Heart left ventricle (tissue), 16 donors: ENCODE results near the gene VGLL4. TPM values are rescaled to one million over a fixed set of nuclear protein-coding genes. Genes with fewer than 3 reads are reported as not detected.

Experiments used
- ATAC-seq, 4 donors: fragments of 200-7000 bp; cut with Tn5 transposase; one replicate each; pipeline ENCODE4 v1.9.1; 2020 to 2022; ENCODE audit warnings: moderate library complexity in 4 of 4, mild to moderate bottlenecking in 3 of 4, moderate number of reproducible peaks in 1 of 4
- DNase-seq, 5 donors: peaks; one replicate each; pipeline ENCODE4 v3.0.0-alpha.2; 2020
- H3K27ac ChIP-seq, 12 donors: fragments of 200-600 bp; sonication (generic) in 4 of 12; one replicate each; pipeline versions ENCODE4 v1.5.0 to v1.8.0; 2016 to 2022; ENCODE audit warnings: mild to moderate bottlenecking in 2 of 12
- H3K27me3 ChIP-seq, 9 donors: fragments of 200-600 bp; sonication (generic) in 2 of 9; one replicate each; pipeline versions ENCODE4 v1.5.1 to v1.8.0; 2016 to 2022; ENCODE audit warnings: mild to moderate bottlenecking in 3 of 9
- H3K36me3 ChIP-seq, 9 donors: fragments of 200-600 bp; sonication (generic) in 2 of 9; one replicate each; pipeline versions ENCODE4 v1.5.0 to v1.8.0; 2018 to 2022; ENCODE audit warnings: mild to moderate bottlenecking in 2 of 9
- H3K4me1 ChIP-seq, 12 donors: fragments of 200-600 bp; sonication (generic) in 4 of 12; one replicate each; pipeline versions ENCODE4 v1.5.0 to v1.8.0; 2016 to 2022; ENCODE audit warnings: mild to moderate bottlenecking in 3 of 12
- H3K4me3 ChIP-seq, 12 donors: fragments of 200-600 bp; sonication (generic) in 4 of 12; one replicate each; pipeline versions ENCODE4 v1.5.0 to v1.8.0; 2017 to 2022; ENCODE audit warnings: mild to moderate bottlenecking in 9 of 12, moderate library complexity in 4 of 12
- H3K9me3 ChIP-seq, 12 donors: fragments of 200-600 bp; sonication (generic) in 4 of 12; one replicate each; pipeline versions ENCODE4 v1.5.0 to v1.8.0; 2016 to 2022; ENCODE audit warnings: mild to moderate bottlenecking in 1 of 12
- CTCF ChIP-seq, 12 donors: fragments of 200-600 bp; sonication (generic) in 4 of 12; IDR thresholded peaks; one replicate each; pipeline versions ENCODE4 v1.5.0 to v1.8.0; 2018 to 2022; ENCODE audit warnings: antibody characterized with exemption in 12 of 12, mild to moderate bottlenecking in 5 of 12
- POLR2A ChIP-seq, 2 donors: fragments of 450-650 bp; IDR thresholded peaks; one replicate each; pipeline ENCODE4 v1.6.1; 2017; ENCODE audit warnings: antibody characterized with exemption in 2 of 2, mild to moderate bottlenecking in 2 of 2, moderate library complexity in 2 of 2
- WGBS, 4 donors: extraction: QIAGEN DNeasy Blood & Tissue Kit in 2 of 4; methylation state at CpG; one replicate each; pipeline versions ENCODE4 v1.1.5 to v1.1.7; 2013 to 2018; 5-methylcytosine and 5-hydroxymethylcytosine counted together
- intact Hi-C, 10 donors: fragments of 100-400 bp; cut with DNase I; formaldehyde crosslinking; loops; one replicate each; pipeline versions ENCODE4 v1.11.1 to v1.14.2; 2022
- polyA plus RNA-seq, 2 donors: library from polyadenylated mRNA; stranded (reverse); fragments of 200-250 nt; gene quantifications; one replicate each; pipeline ENCODE4 v1.2.3, GENCODE V29; 2013
- total RNA-seq, 9 donors: library from RNA; depleted of rRNA in 2 of 9; stranded (reverse); fragments of >200 nt in 2 of 9; fragmentation: NEBNext Ultra II Directional in 3 of 9; extraction: Animal tissue kit (Norgen Biotek cat#: 25700) in 3 of 9; gene quantifications; one replicate each; pipeline versions ENCODE4 v1.1.0 to v1.2.4, GENCODE V29; 2016 to 2023
- donor health status: ischemic (EF 13 %, LVEDD 7.1; RV severe dilation, severe dysfunction).
- donor health status: healthy with polysubstance abuse.
- donor health status: DM: no; HTN: yes; CAD: no.
- donor health status: DM: no; HTN: no; CAD: no.
- donor health status: ischemic (EF 25% LVEDD 6.9; RV normal size, moderate dysfunction).
- donor health status: ischemic (EF 25% LVEDD 5.7; RV mildly dilated, moderate dysfunction).
- donor health status: healthy.
- donor health status: DM: yes; HTN: yes; CAD: no.
- donor health status: ischemic (EF 35%, LVEDD 5.7; RV mildly dilated, moderate dysfunction).
- donor health status: nonischemic (EF 11% LVEDD 7.7; RV severe dilation, severe dysfunction).
- donor health status: DM: yes; HTN: yes; CAD: no.
- donor health status: PGD.
- donor health status: ischemic (EF 29% LVEDD 5.4; RV normal size, mild dysfunction).
- donor health status: nonischemic (EF 23%, LVEDD 6.1; RV moderate dilation, normal function).

Gene VGLL4
- total and polyA plus RNA-seq, 11 donors = 24.0 to 40.4 (median 27.0) TPM

- no peak overlapping the region for H3K27ac ChIP-seq
- H3K27me3 ChIP-seq = no peaks in the 10 kb centered on the region
- no peak overlapping the region for H3K4me3 ChIP-seq
- H3K36me3 ChIP-seq = no peaks in the 10 kb centered on the region
- no peak for DNase-seq
- peak in 1 of 4 donors; percentile 21 for ATAC-seq
- 71 to 78% (median 72%) methylated on average over 11 of the region's 11 CpGs for WGBS, 4 donors
- no peaks in the 10 kb centered on the region for H3K9me3 ChIP-seq
- intact Hi-C loops = loop anchor here in 3 of 10 donors (2.0 to 10.0 kb wide), 4 partner anchors 151 to 275 kb away; no protein-coding TSS in a partner anchor
- TF ChIP-seq POLR2A (IDR thresholded peaks at IDR 0.05) (no peak), CTCF (IDR thresholded peaks at IDR 0.05) (no peak)
- peaks cover 0 to 14% (median 4%) of the 10 kb centered on the region in 12 donors for H3K4me1 ChIP-seq
These were observed 9.8 kb upstream of the VGLL4 start for GRCh38 chr3:11653298-11654055.

GRCh38 chr3:11651900-11652299 is 8.2 kb upstream of the VGLL4 start:
- no peaks in the 10 kb centered on the region for H3K9me3 ChIP-seq
- no peaks in the 10 kb centered on the region for H3K36me3 ChIP-seq
- peaks cover 0 to 4% (median 0%) of the 10 kb centered on the region in 12 donors for H3K4me1 ChIP-seq
- ATAC-seq = no peak
- H3K27ac ChIP-seq = no peak overlapping the region
- WGBS, 4 donors = 17 to 26% (median 21%) methylated on average over 2 of the region's 2 CpGs
- H3K27me3 ChIP-seq = no peaks in the 10 kb centered on the region
- DNase-seq = no peak
- intact Hi-C loops = loop anchor here in 9 of 10 donors (1.0 to 10.0 kb wide), 6 partner anchors 153 to 273 kb away; no protein-coding TSS in a partner anchor
- no peak overlapping the region for H3K4me3 ChIP-seq
- no peak for TF ChIP-seq POLR2A (IDR thresholded peaks at IDR 0.05)
- TF ChIP-seq CTCF (IDR thresholded peaks at IDR 0.05) = peak; percentile 45 to 76 (median 56)

GRCh38 chr3:11651477-11651876 is 7.8 kb upstream of the VGLL4 start:
- Histone ChIP-seq H3K4me1 (peaks cover 0 to 3% (median 0%) of the 10 kb centered on the region in 12 donors), H3K36me3 (no peaks in the 10 kb centered on the region), H3K4me3 (no peak overlapping the region), H3K27me3 (no peaks in the 10 kb centered on the region), H3K27ac (no peak overlapping the region), H3K9me3 (no peaks in the 10 kb centered on the region)
- intact Hi-C loops = loop anchor here in 6 of 10 donors (1.0 to 10.0 kb wide), 6 partner anchors 153 to 273 kb away; no protein-coding TSS in a partner anchor
- DNase-seq (no peak), ATAC-seq (no peak)
- TF ChIP-seq CTCF (IDR thresholded peaks at IDR 0.05) = no peak
- TF ChIP-seq POLR2A (IDR thresholded peaks at IDR 0.05) = no peak
- WGBS, 4 donors = 74 to 77% (median 76%) methylated on average over 4 of the region's 4 CpGs

- no peaks in the 10 kb centered on the region for H3K9me3 ChIP-seq
- no peak overlapping the region for H3K4me3 ChIP-seq
- intact Hi-C loops = loop anchor here in 5 of 10 donors (2.0 to 10.0 kb wide), 5 partner anchors 154 to 272 kb away; no protein-coding TSS in a partner anchor
- no peaks in the 10 kb centered on the region for H3K4me1 ChIP-seq
- ATAC-seq = no peak
- WGBS, 4 donors = 93 to 99% (median 95%) methylated on average over 3 of the region's 3 CpGs
- no peaks in the 10 kb centered on the region for H3K27me3 ChIP-seq
- H3K27ac ChIP-seq = no peak overlapping the region
- no peak for DNase-seq
- no peaks in the 10 kb centered on the region for H3K36me3 ChIP-seq
- TF ChIP-seq CTCF (IDR thresholded peaks at IDR 0.05) (no peak), POLR2A (IDR thresholded peaks at IDR 0.05) (no peak)
These were observed 6.7 kb upstream of the VGLL4 start for GRCh38 chr3:11650391-11650790.
